Neural cell (in vitro differentiated cells): ENCODE results near the gene SLC30A5.

Experiments used
- EP300 ChIP-seq: fragments of 450-650 bp; conservative IDR thresholded peaks from 2 replicates; pipeline ENCODE4 v1.6.1; 2014; ENCODE audit warnings: antibody characterized with exemption, mild to moderate bottlenecking, moderate library complexity; ENCODE audit not compliant: poor library complexity, severe bottlenecking
- EZH2 ChIP-seq: fragments of 200-600, 300-800 bp; shearing (Covaris generic), sonication (generic); IDR thresholded peaks from 2 replicates; pipeline ENCODE4 v1.6.1; 2014; ENCODE audit warnings: antibody characterized with exemption, low read length, borderline replicate concordance, mild to moderate bottlenecking; ENCODE audit not compliant: insufficient read depth, poor library complexity, severe bottlenecking
- MXI1 ChIP-seq: fragments of 450-650 bp; conservative IDR thresholded peaks from 2 replicates; pipeline ENCODE4 v1.6.1; 2014; ENCODE audit warnings: antibody characterized with exemption, mild to moderate bottlenecking; ENCODE audit not compliant: poor library complexity, severe bottlenecking
- POLR2AphosphoS5 ChIP-seq: IDR thresholded peaks from 2 replicates; pipeline ENCODE4 v1.6.1; 2012
- TAF1 ChIP-seq: IDR thresholded peaks from 2 replicates; pipeline ENCODE4 v1.6.1; 2012; ENCODE audit warnings: low read depth
- TF ChIP-seq, protein P1 (sequence below): fragments of 450-650 bp; IDR thresholded peaks from 2 replicates; pipeline ENCODE4 v1.5.1; 2014; ENCODE audit warnings: antibody characterized with exemption, mild to moderate bottlenecking, moderate library complexity; ENCODE audit not compliant: poor library complexity, severe bottlenecking
- TF ChIP-seq, protein P2 (sequence below): IDR thresholded peaks from 2 replicates; pipeline ENCODE4 v1.6.1; 2012; ENCODE audit warnings: borderline replicate concordance

DNA sequence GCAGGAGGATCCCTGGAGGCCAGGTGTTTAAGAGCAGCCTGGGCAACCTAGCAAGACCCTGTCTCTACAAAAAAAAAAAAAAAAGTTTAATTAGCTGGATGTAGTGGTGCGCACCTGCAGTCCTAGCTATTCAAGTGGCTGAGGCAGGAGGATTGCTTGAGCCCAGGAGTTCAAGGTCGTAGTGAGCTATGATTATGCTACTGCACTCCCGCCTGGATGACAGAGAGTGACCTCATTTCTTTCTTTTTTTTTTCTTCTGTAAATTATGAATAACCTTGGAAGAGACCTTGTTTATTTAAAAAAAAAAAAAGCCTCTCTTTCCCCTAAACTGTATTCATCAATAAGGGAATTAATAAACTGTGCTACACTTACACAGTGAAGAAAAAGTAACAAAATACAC is 43.6 kb upstream of the SLC30A5 start:
- TF ChIP-seq, protein P1, sequence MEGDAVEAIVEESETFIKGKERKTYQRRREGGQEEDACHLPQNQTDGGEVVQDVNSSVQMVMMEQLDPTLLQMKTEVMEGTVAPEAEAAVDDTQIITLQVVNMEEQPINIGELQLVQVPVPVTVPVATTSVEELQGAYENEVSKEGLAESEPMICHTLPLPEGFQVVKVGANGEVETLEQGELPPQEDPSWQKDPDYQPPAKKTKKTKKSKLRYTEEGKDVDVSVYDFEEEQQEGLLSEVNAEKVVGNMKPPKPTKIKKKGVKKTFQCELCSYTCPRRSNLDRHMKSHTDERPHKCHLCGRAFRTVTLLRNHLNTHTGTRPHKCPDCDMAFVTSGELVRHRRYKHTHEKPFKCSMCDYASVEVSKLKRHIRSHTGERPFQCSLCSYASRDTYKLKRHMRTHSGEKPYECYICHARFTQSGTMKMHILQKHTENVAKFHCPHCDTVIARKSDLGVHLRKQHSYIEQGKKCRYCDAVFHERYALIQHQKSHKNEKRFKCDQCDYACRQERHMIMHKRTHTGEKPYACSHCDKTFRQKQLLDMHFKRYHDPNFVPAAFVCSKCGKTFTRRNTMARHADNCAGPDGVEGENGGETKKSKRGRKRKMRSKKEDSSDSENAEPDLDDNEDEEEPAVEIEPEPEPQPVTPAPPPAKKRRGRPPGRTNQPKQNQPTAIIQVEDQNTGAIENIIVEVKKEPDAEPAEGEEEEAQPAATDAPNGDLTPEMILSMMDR = no peak
- TF ChIP-seq POLR2AphosphoS5 = no peak
- TF ChIP-seq, protein P2, sequence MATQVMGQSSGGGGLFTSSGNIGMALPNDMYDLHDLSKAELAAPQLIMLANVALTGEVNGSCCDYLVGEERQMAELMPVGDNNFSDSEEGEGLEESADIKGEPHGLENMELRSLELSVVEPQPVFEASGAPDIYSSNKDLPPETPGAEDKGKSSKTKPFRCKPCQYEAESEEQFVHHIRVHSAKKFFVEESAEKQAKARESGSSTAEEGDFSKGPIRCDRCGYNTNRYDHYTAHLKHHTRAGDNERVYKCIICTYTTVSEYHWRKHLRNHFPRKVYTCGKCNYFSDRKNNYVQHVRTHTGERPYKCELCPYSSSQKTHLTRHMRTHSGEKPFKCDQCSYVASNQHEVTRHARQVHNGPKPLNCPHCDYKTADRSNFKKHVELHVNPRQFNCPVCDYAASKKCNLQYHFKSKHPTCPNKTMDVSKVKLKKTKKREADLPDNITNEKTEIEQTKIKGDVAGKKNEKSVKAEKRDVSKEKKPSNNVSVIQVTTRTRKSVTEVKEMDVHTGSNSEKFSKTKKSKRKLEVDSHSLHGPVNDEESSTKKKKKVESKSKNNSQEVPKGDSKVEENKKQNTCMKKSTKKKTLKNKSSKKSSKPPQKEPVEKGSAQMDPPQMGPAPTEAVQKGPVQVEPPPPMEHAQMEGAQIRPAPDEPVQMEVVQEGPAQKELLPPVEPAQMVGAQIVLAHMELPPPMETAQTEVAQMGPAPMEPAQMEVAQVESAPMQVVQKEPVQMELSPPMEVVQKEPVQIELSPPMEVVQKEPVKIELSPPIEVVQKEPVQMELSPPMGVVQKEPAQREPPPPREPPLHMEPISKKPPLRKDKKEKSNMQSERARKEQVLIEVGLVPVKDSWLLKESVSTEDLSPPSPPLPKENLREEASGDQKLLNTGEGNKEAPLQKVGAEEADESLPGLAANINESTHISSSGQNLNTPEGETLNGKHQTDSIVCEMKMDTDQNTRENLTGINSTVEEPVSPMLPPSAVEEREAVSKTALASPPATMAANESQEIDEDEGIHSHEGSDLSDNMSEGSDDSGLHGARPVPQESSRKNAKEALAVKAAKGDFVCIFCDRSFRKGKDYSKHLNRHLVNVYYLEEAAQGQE = no peak
- TF ChIP-seq TAF1 = no peak
- TF ChIP-seq MXI1 = no peak
- no peak for TF ChIP-seq EP300
- TF ChIP-seq EZH2 = no peak
